RWPE2 (cell line): ENCODE results near the gene MEG3.

Experiments
- ATAC-seq: fragments of 200-7000 bp; cut with Tn5 transposase; 3 replicates; pipeline ENCODE4 v1.9.1; 2021; ENCODE audit warnings: low read depth
- DNase-seq: peaks from one replicate; pipeline ENCODE4 v3.0.0-alpha.2; 2020; ENCODE audit warnings: low spot score
- H3K27ac ChIP-seq: fragments of 450-650 bp; 2 replicates; pipeline ENCODE4 v1.5.1; 2017; ENCODE audit warnings: mild to moderate bottlenecking; ENCODE audit not compliant: poor library complexity, severe bottlenecking
- H3K27me3 ChIP-seq: fragments of 250-450 bp; sonication (Bioruptor Pico); 2 replicates; pipeline ENCODE4 v1.5.1; 2021; ENCODE audit warnings: mild to moderate bottlenecking, moderate library complexity; ENCODE audit not compliant: insufficient read depth, poor library complexity, severe bottlenecking
- H3K36me3 ChIP-seq: fragments of 250-450 bp; sonication (Bioruptor Pico); 2 replicates; pipeline ENCODE4 v1.5.1; 2020; ENCODE audit warnings: low read depth, mild to moderate bottlenecking, moderate library complexity
- H3K4me1 ChIP-seq: fragments of 250-450 bp; sonication (Bioruptor Pico); 2 replicates; pipeline ENCODE4 v1.5.1; 2021; ENCODE audit warnings: mild to moderate bottlenecking, moderate library complexity; ENCODE audit not compliant: insufficient read depth, poor library complexity, severe bottlenecking
- H3K4me3 ChIP-seq: fragments of 250-450 bp; sonication (Bioruptor Pico); 2 replicates; pipeline ENCODE4 v1.5.1; 2021; ENCODE audit warnings: mild to moderate bottlenecking, moderate library complexity; ENCODE audit not compliant: severe bottlenecking
- H3K9me3 ChIP-seq: fragments of 250-450 bp; sonication (Bioruptor Pico); 2 replicates; pipeline ENCODE4 v1.5.1; 2021; ENCODE audit warnings: mild to moderate bottlenecking, moderate library complexity; ENCODE audit not compliant: severe bottlenecking
- TF ChIP-seq, protein P1 (sequence below): fragments of 450-650 bp; IDR thresholded peaks from one replicate; pipeline ENCODE4 v1.5.1; 2017; ENCODE audit warnings: mild to moderate bottlenecking, moderate library complexity; ENCODE audit not compliant: poor library complexity, severe bottlenecking

Gene MEG3

DNA sequence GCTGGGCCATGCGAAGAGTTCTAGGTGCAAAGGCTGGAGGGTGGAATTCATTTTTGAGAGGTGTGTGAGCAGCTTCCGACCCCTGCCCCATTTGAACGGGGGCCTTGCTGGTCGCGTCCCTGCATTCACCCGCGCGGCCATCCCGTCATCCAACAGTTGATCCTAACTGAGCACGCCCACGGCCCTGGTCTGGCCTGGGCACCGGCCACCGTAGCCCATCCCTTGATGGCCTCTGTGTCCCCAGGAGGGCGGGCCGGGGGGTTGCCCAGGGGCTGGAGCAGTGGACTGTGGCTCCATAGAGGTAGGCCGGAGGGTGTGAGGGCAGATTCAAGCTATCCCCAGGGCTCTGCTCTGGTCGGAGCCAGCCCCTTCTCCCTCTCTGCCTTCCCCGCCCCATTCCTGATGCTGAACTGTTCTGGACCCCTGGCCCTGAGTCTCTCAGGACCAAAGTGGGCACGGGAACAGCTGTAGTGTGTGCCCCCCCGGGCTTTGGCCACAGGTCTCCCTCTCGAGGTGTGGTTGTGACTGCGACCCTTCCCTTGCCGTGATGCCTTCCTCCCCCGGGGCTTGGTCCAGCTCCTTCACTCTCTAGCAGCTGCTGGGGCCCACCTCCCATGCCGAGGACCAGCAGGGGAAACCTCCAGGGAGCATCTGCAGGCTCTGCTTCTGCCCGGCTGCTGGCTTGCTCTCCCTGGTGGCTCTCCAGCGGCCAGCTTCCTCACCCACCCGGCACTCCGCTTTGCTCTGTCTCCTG lies 9.1 kb downstream of the MEG3 start:
- Histone ChIP-seq H3K27ac (no peak overlapping the region), H3K27me3 (no peaks in the 10 kb centered on the region), H3K4me3 (no peak overlapping the region), H3K9me3 (no peaks in the 10 kb centered on the region), H3K4me1 (no peaks in the 10 kb centered on the region), H3K36me3 (peaks cover 32% of the 10 kb centered on the region)
- TF ChIP-seq, protein P1, sequence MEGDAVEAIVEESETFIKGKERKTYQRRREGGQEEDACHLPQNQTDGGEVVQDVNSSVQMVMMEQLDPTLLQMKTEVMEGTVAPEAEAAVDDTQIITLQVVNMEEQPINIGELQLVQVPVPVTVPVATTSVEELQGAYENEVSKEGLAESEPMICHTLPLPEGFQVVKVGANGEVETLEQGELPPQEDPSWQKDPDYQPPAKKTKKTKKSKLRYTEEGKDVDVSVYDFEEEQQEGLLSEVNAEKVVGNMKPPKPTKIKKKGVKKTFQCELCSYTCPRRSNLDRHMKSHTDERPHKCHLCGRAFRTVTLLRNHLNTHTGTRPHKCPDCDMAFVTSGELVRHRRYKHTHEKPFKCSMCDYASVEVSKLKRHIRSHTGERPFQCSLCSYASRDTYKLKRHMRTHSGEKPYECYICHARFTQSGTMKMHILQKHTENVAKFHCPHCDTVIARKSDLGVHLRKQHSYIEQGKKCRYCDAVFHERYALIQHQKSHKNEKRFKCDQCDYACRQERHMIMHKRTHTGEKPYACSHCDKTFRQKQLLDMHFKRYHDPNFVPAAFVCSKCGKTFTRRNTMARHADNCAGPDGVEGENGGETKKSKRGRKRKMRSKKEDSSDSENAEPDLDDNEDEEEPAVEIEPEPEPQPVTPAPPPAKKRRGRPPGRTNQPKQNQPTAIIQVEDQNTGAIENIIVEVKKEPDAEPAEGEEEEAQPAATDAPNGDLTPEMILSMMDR: no peak
- DNase-seq (no peak), ATAC-seq (no peak)

DNA sequence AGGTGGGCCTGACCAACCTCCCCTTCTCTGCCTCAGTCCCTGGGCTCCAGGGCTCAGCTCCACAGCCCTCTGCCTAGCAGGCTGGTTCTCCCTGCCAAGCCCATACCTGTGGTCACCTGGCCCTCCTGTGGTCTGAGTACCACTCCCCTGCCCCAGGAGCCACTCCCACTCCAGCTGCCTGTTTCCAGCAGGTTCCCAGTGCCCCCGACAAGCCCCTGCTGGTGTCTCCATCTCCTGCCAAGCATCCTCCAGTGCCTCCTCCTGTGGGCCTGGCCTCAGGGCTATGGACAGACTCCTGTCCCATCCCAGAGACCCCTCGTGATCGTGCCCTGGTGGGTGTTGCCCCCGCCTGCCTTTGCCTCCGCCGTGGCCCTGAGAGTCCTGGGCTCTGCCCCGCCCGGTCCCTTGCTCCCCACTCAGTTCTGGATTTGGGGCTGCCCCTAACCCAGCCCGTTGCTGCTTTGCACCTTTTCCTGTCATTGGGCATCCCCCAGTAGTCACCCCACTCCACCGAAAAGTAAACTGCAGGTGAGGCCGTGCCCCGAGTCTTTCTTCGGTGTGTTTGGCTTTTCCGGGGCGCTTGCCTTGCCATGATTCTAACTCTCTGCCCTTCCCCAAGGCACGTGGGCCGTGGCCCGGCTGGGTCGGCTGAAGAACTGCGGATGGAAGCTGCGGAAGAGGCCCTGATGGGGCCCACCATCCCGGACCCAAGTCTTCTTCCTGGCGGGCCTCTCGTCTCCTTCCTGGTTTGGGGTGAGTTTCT lies 9.8 kb downstream of the MEG3 start:
- DNase-seq (no peak), ATAC-seq (no peak)
- Histone ChIP-seq H3K4me3 (no peak overlapping the region), H3K4me1 (no peaks in the 10 kb centered on the region), H3K36me3 (peaks cover 24% of the 10 kb centered on the region), H3K27me3 (no peaks in the 10 kb centered on the region), H3K9me3 (no peaks in the 10 kb centered on the region), H3K27ac (no peak overlapping the region)
- TF ChIP-seq, protein P1: no peak

DNA sequence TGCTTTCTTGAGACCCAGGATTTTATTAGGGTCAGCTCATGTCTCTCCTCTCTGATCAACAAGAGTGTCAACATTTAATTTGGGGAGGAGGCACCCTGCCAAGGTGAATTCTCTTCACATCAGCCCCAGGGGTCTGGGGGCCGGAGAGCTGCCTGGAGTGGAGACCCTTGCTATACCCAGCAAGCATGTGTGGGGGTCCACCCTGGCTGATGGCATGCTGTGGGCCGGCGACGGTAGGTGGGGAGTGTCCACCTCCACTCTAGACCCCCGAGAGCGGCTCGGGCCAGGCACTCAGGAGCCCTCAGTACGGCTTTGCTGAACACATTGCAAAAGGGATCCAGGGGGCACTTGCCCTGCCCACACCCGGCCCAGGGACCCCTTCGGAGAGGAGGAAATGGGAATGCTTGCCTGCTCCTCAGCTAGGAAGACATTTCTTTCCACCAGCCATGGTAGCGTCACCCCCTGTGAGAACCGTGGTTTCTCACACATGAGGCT lies 10.4 kb downstream of the MEG3 start:
- peaks cover 24% of the 10 kb centered on the region for H3K36me3 ChIP-seq
- H3K4me3 ChIP-seq: no peak overlapping the region
- DNase-seq: no peak
- ATAC-seq: no peak
- H3K9me3 ChIP-seq: no peaks in the 10 kb centered on the region
- no peaks in the 10 kb centered on the region for H3K4me1 ChIP-seq
- TF ChIP-seq, protein P1: no peak
- no peak overlapping the region for H3K27ac ChIP-seq
- no peaks in the 10 kb centered on the region for H3K27me3 ChIP-seq

DNA sequence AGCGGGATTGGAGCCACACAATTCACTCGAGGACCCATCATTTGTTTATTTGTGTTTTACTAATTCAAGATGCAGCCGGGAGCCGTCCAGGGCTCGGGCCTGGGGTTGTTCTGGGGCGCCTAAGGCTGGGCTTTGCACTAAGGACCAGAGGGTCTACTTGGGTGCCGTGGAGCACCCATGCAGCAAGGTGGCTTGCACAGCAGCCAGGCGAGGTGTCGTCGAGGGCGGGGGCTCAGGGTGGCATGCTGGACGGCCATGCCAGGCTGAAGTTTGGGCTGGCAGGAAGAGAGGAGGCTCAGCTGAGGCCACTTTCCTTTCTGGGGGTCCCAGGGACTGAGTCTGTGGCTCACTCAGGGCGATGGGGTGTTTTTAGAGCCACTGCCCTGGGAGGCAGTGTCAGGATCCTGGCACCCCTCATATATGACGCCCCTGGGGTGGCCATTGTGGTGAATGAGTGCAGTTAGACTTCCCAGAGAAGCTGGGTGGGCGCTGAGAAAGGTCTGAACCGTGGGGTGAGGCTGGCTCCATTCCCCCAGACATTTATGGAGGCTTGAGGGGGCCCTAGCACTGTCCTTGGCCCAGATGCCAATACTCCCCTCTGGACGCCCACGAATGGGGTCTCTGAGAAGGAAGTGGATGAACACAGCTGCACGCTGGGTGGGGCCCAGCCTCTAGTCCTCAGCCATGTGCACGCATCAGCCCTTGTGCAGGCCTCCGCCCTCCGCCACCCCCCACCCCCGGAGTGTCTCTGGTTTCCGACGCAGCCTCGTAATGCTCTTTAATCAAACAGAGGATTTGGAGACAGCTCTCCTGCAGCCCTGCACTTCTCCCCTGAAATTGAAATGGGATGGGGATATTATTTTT lies 11.3 kb downstream of the MEG3 start:
- peaks cover 24% of the 10 kb centered on the region for H3K36me3 ChIP-seq
- H3K9me3 ChIP-seq: no peaks in the 10 kb centered on the region
- no peaks in the 10 kb centered on the region for H3K27me3 ChIP-seq
- no peaks in the 10 kb centered on the region for H3K4me1 ChIP-seq
- DNase-seq (no peak), ATAC-seq (no peak)
- H3K27ac ChIP-seq: no peak overlapping the region
- H3K4me3 ChIP-seq: no peak overlapping the region
- TF ChIP-seq, protein P1: no peak
